ENCODE measurements around the gene SLC22A5. TPM values are rescaled to one million over a fixed set of nuclear protein-coding genes. Genes with fewer than 3 reads are reported as not detected.

The SLC22A5 gene
- total and polyA plus RNA-seq, 8 donors = 5.5 to 13.1 (median 7.8) TPM

DNA sequence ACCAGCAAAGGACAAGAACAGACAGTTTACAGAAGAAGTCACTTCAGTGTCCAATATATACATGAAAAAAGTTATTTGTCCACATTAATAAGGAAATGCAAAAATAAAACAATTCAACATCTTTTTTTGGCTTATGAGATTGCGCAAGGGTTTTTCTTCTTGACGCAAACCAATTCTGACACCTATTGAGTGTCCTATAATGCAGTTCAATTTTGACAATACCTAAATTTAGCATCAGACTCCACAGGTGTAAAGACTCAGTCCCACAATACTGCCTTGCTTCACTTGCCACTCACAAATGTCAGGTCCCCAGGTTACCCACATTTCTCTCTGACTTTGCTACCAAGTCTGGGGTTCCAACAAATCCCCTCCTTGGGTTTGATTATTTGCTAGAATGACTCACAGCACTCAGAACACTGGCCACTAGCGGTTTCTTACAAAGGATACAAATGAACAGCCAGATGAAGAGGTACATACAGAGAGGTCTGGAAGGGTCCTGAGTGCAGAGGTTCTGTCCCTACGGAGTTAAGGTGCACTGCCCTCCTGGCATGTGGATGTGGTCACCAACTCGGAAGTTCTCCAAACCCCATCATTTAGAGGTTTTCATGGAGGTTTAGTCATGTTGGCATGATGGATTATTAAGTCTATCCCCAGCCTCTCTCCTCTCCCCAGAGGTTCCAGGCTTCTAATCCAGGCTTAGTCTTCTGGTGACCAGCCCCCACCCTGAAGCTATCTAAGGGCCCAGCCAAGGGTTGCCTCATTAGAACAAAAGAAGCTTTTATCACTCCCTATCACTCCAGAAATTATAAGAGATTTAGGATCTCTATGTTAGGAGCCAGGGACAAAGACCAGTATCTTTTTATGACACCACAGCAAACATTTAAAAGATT is 27.0 kb upstream of the SLC22A5 start:
- TF ChIP-seq, protein P1, sequence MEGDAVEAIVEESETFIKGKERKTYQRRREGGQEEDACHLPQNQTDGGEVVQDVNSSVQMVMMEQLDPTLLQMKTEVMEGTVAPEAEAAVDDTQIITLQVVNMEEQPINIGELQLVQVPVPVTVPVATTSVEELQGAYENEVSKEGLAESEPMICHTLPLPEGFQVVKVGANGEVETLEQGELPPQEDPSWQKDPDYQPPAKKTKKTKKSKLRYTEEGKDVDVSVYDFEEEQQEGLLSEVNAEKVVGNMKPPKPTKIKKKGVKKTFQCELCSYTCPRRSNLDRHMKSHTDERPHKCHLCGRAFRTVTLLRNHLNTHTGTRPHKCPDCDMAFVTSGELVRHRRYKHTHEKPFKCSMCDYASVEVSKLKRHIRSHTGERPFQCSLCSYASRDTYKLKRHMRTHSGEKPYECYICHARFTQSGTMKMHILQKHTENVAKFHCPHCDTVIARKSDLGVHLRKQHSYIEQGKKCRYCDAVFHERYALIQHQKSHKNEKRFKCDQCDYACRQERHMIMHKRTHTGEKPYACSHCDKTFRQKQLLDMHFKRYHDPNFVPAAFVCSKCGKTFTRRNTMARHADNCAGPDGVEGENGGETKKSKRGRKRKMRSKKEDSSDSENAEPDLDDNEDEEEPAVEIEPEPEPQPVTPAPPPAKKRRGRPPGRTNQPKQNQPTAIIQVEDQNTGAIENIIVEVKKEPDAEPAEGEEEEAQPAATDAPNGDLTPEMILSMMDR (IDR thresholded peaks at IDR 0.05) = no peak
- FAIRE-seq (no peak), DNase-seq (no peak), ATAC-seq (no peak)
- Histone ChIP-seq H3K9me3 (no peaks in the 10 kb centered on the region), H3K4me1 (no peaks in the 10 kb centered on the region), H3K27me3 (no peaks in the 10 kb centered on the region), H3K4me3 (no peak overlapping the region), H3K27ac (no peak overlapping the region), H3K36me3 (no peaks in the 10 kb centered on the region)
- intact Hi-C loops (cut with DNase I) = no loop called here
- 67 to 74% methylated on average over 5 of the region's 5 CpGs for WGBS, 2 donors

DNA sequence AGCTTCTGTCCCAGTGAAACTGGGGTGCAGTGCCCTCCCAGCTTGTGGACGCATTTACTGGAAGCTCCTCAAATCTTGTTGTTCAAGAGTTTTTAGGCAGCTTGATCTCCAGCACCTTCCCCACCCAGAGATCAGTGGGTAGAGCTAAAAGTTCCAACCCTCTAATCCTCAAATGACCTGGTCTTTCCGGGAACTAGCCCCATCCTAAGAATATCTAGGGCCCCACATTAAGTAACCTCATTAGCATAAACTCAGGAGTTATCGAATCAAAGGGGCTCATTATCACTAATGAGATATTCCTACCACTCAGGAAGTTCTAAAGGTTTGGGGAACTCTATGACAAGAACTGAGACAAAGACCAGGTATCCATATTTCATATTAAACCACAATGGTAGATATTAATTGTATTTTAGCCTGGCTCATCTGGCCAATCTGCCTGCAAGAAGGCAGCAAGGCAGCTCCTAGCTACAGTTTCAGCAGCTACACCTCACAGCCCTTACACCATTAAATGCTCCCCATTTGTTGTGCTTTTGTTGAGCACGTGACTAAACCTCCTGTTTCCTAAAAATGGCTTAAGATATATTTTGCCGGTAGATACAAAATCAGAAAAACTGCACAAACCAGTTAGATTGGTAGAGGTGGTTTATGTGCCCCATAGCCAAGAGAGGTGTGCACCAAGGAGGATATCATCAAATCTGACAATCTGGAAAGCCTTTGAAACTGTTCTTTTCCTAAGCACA is 24.6 kb upstream of the SLC22A5 start:
- WGBS, 2 donors = 75 to 83% methylated on average over 5 of the region's 5 CpGs
- no peak for FAIRE-seq
- intact Hi-C loops (cut with DNase I) = no loop called here

DNA sequence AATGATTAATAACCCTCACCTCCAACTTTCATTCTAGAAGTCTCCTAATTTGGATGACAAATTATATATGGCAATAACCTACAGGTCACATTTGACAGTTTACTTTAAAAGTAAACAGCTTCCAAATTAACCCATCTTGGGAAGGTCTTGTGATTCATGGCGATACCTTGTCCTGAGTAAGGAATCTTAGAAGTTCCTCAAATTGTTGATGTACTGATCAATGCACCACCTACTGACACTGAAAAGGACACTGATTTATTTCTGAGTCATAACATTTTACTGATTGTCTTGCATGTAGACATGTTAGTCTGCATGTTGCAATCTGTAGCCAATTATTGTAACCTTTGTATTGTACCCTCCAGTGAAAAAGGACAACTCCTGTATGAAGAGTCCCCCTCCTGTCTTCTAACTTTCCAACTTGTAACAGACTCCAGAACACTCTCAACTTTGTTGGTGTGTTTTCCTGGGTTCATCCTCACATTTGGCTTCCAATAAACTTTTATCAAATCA is 16.0 kb upstream of the SLC22A5 start:
- Histone ChIP-seq H3K36me3 (peaks cover 0 to 12% (median 0%) of the 10 kb centered on the region in 3 donors), H3K27ac (no peak overlapping the region), H3K9me3 (no peaks in the 10 kb centered on the region), H3K27me3 (no peaks in the 10 kb centered on the region), H3K4me1 (no peaks in the 10 kb centered on the region), H3K4me3 (no peak overlapping the region)
- FAIRE-seq (no peak), DNase-seq (no peak), ATAC-seq (no peak)
- TF ChIP-seq, protein P1 (IDR thresholded peaks at IDR 0.05) = no peak
- 95 to 97% methylated on average over 1 of the region's 1 CpG for WGBS, 2 donors
- intact Hi-C loops (cut with DNase I) = no loop called here

More for the DNA sequence above, 24.6 kb upstream of the SLC22A5 start:
- DNase-seq (no peak), ATAC-seq (no peak)
- Histone ChIP-seq H3K4me3 (no peak overlapping the region), H3K9me3 (no peaks in the 10 kb centered on the region), H3K36me3 (peaks cover 0 to 12% (median 0%) of the 10 kb centered on the region in 3 donors), H3K27me3 (no peaks in the 10 kb centered on the region), H3K4me1 (no peaks in the 10 kb centered on the region), H3K27ac (no peak overlapping the region)
- TF ChIP-seq, protein P1 (IDR thresholded peaks at IDR 0.05) = no peak

DNA sequence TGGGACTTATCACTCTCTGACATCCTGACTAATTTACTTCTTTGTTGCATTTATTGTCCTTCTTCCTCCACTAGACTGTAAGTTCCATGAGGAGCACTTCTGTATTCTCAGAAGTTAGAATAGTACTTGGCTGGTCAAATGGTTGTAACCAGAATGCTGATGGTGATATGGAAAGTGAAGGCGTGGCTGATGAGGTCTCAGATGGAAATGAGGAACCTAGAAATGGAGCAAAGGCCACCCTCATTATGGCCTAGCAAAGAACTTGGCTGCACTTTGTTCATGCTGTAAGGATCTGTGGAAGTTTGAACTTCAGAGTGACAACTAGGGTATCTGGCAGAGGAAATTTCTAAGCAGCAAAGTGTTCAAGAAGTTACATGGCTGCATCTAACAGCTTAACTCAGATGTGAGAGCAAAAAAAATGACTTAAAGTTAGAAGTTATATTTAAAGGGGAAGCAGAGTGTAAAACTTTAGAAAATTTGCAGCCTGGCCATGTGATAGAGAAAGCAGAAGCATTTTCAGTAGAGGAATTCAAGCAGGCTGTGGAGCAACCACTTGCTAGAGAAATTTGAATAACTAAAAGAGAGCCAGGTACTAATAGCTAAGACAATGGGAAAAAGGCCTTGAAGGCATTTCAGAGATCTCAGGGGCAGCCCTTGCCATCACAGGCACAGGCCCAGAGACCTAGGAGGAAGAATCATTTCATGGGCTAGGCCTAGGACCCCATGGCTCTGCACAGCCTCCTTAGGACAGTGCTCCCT is 14.9 kb upstream of the SLC22A5 start:
- peaks cover 0 to 2% (median 0%) of the 10 kb centered on the region in 3 donors for H3K36me3 ChIP-seq
- FAIRE-seq (no peak), DNase-seq (no peak), ATAC-seq (peak in 2 of 4 donors; percentile 44 to 47)
- 97 to 98% methylated on average over 1 of the region's 1 CpG for WGBS, 2 donors
- intact Hi-C loops (cut with DNase I) = no loop called here
- H3K4me1 ChIP-seq = no peaks in the 10 kb centered on the region
- no peaks in the 10 kb centered on the region for H3K27me3 ChIP-seq
- no peak overlapping the region for H3K4me3 ChIP-seq
- H3K9me3 ChIP-seq = no peaks in the 10 kb centered on the region
- TF ChIP-seq, protein P1 (IDR thresholded peaks at IDR 0.05) = no peak
- H3K27ac ChIP-seq = peak overlapping the region in 1 of 4 donors; percentile 0
